H9 (cell line): ENCODE data around the gene RIMBP2. TPM values are rescaled to one million over a fixed set of nuclear protein-coding genes. Genes with fewer than 3 reads are reported as not detected.

Experiments used
- DNase-seq: peaks from one replicate; pipeline ENCODE4 v3.0.0-alpha.2; 2017
- H2AFZ ChIP-seq: one replicate; pipeline ENCODE4 v1.6.1; 2013; ENCODE audit warnings: mild to moderate bottlenecking, low read length, control low read depth, moderate library complexity
- H2AK5ac ChIP-seq: 2 replicates; pipeline ENCODE4 v1.6.1; 2013; ENCODE audit warnings: low read length, control low read depth, mixed read lengths; ENCODE audit not compliant: insufficient read length
- H2BK120ac ChIP-seq: one replicate; pipeline ENCODE4 v1.6.1; 2013; ENCODE audit warnings: low read depth, mild to moderate bottlenecking, low read length, control low read depth, inconsistent platforms; ENCODE audit not compliant: poor library complexity, severe bottlenecking
- H2BK12ac ChIP-seq: 2 replicates; pipeline ENCODE4 v1.6.1; 2013; ENCODE audit warnings: low read length, control low read depth, mixed read lengths, low read depth; ENCODE audit not compliant: insufficient read length
- H2BK15ac ChIP-seq: 2 replicates; pipeline ENCODE4 v1.6.1; 2013; ENCODE audit warnings: low read depth, low read length, control low read depth
- H2BK20ac ChIP-seq: one replicate; pipeline ENCODE4 v1.6.1; 2013; ENCODE audit warnings: low read depth, mild to moderate bottlenecking, low read length, control low read depth, inconsistent platforms; ENCODE audit not compliant: poor library complexity, severe bottlenecking
- H2BK5ac ChIP-seq: 2 replicates; pipeline ENCODE4 v1.6.1; 2013; ENCODE audit warnings: low read length, control low read depth, mixed read lengths; ENCODE audit not compliant: insufficient read length
- H3K14ac ChIP-seq: 2 replicates; pipeline ENCODE4 v1.6.1; 2013; ENCODE audit warnings: low read length, control low read depth; ENCODE audit not compliant: insufficient read depth
- H3K18ac ChIP-seq: 2 replicates; pipeline ENCODE4 v1.6.1; 2013; ENCODE audit warnings: low read depth, mild to moderate bottlenecking, mixed read lengths, low read length, control low read depth; ENCODE audit not compliant: insufficient read length
- H3K23ac ChIP-seq: 2 replicates; pipeline ENCODE4 v1.6.1; 2013; ENCODE audit warnings: low read length, control low read depth, mixed read lengths, low read depth; ENCODE audit not compliant: insufficient read length
- H3K23me2 ChIP-seq: 2 replicates; pipeline ENCODE4 v1.6.1; 2013; ENCODE audit warnings: low read depth, mild to moderate bottlenecking, mixed read lengths, low read length, control low read depth; ENCODE audit not compliant: insufficient read length, poor library complexity, severe bottlenecking
- H3K27ac ChIP-seq: 2 replicates; pipeline ENCODE4 v1.5.1; 2013; ENCODE audit warnings: low read length, control low read depth, mixed read lengths, low read depth; ENCODE audit not compliant: insufficient read length
- H3K27me3 ChIP-seq: 2 replicates; pipeline ENCODE4 v1.6.1; 2013; ENCODE audit warnings: low read length, control low read depth, inconsistent platforms; ENCODE audit not compliant: insufficient read depth
- H3K4ac ChIP-seq: 2 replicates; pipeline ENCODE4 v1.6.1; 2013; ENCODE audit warnings: low read depth, mild to moderate bottlenecking, control low read depth, inconsistent platforms, low read length, moderate library complexity
- H3K4me1 ChIP-seq: 2 replicates; pipeline ENCODE4 v1.6.1; 2013; ENCODE audit warnings: low read length, control low read depth, inconsistent platforms; ENCODE audit not compliant: insufficient read depth
- H3K4me2 ChIP-seq: 2 replicates; pipeline ENCODE4 v1.6.1; 2013; ENCODE audit warnings: low read length, control low read depth, mixed read lengths; ENCODE audit not compliant: insufficient read length, insufficient read depth
- H3K56ac ChIP-seq: 2 replicates; pipeline ENCODE4 v1.6.1; 2013; ENCODE audit warnings: low read depth, mild to moderate bottlenecking, mixed read lengths, low read length, control low read depth; ENCODE audit not compliant: insufficient read length
- H3K79me1 ChIP-seq: 2 replicates; pipeline ENCODE4 v1.6.1; 2013; ENCODE audit warnings: low read depth, mild to moderate bottlenecking, moderate library complexity, low read length, control low read depth, inconsistent platforms; ENCODE audit not compliant: insufficient read depth, poor library complexity, severe bottlenecking
- H3K79me2 ChIP-seq: 2 replicates; pipeline ENCODE4 v1.6.1; 2013; ENCODE audit warnings: low read length, control low read depth, inconsistent platforms; ENCODE audit not compliant: insufficient read depth
- H3K9ac ChIP-seq: 2 replicates; pipeline ENCODE4 v1.6.1; 2013; ENCODE audit warnings: low read length, control low read depth, mixed read lengths; ENCODE audit not compliant: insufficient read length; ENCODE audit errors: extremely low read depth
- H3K9me3 ChIP-seq: one replicate; pipeline ENCODE4 v1.6.1; 2013; ENCODE audit warnings: low read depth, low read length, inconsistent platforms; ENCODE audit not compliant: control insufficient read depth
- H3T11ph ChIP-seq: one replicate; pipeline ENCODE4 v1.6.1; 2013; ENCODE audit warnings: mild to moderate bottlenecking, low read length, control low read depth, inconsistent platforms
- H4K20me1 ChIP-seq: one replicate; pipeline ENCODE4 v1.6.1; 2013; ENCODE audit not compliant: control insufficient read depth, insufficient read length, insufficient read depth
- H4K5ac ChIP-seq: 2 replicates; pipeline ENCODE4 v1.6.1; 2013; ENCODE audit warnings: low read depth, mild to moderate bottlenecking, mixed read lengths, low read length, control low read depth; ENCODE audit not compliant: insufficient read length
- H4K8ac ChIP-seq: replicated peaks from 2 replicates; pipeline ENCODE4 v1.6.1; 2013; ENCODE audit warnings: low read length, control low read depth, mixed read lengths, low read depth; ENCODE audit not compliant: insufficient read length
- H4K91ac ChIP-seq: 2 replicates; pipeline ENCODE4 v1.6.1; 2013; ENCODE audit warnings: low read depth, mild to moderate bottlenecking, moderate library complexity, mixed read lengths, low read length, control low read depth; ENCODE audit not compliant: insufficient read length
- H3K27ac Mint-ChIP-seq, 3 experiments: 2 replicates in 2 of 3; 3 replicates in 1 of 3; pipeline ENCODE4 v1.8.0; 2020 to 2021; ENCODE audit warnings: mixed read lengths in 3 of 3, mild to moderate bottlenecking in 1 of 3, moderate library complexity in 1 of 3
- H3K27me3 Mint-ChIP-seq: 2 replicates; pipeline ENCODE4 v1.8.0; 2021; ENCODE audit warnings: low read depth, mild to moderate bottlenecking, moderate library complexity, mixed read lengths
- H3K36me3 Mint-ChIP-seq, 3 experiments: 2 replicates in 2 of 3; 3 replicates in 1 of 3; pipeline ENCODE4 v1.8.0; 2020 to 2021; ENCODE audit warnings: low read depth in 3 of 3, mixed read lengths in 3 of 3; ENCODE audit not compliant: insufficient read depth in 1 of 3
- H3K4me1 Mint-ChIP-seq, 2 experiments: 2 replicates each; pipeline ENCODE4 v1.8.0; 2020; ENCODE audit warnings: mixed read lengths in 2 of 2
- H3K4me3 Mint-ChIP-seq, 2 experiments: 2 replicates in 1 of 2; 3 replicates in 1 of 2; pipeline ENCODE4 v1.8.0; 2020 to 2021; ENCODE audit warnings: mild to moderate bottlenecking in 2 of 2, mixed read lengths in 2 of 2, moderate library complexity in 1 of 2
- H3K9me3 Mint-ChIP-seq, 2 experiments: 2 replicates in 1 of 2; 3 replicates in 1 of 2; pipeline ENCODE4 v1.8.0; 2020; ENCODE audit warnings: mild to moderate bottlenecking in 2 of 2, mixed read lengths in 2 of 2, moderate library complexity in 1 of 2
- CTCF ChIP-seq: fragments of 200-600 bp; sonication (generic); conservative IDR thresholded peaks from 3 replicates; pipeline ENCODE4 v1.8.0; 2021; ENCODE audit warnings: antibody characterized with exemption, mild to moderate bottlenecking
- WGBS: extraction: QIAGEN DNeasy Blood & Tissue Kit; methylation state at CpG from one replicate; pipeline ENCODE4 v1.1.7; 2013; ENCODE audit warnings: missing lambda C conversion rate, low lambda C conversion rate, mixed read lengths; ENCODE audit not compliant: insufficient read length; ENCODE audit errors: extremely low coverage; 5-methylcytosine and 5-hydroxymethylcytosine counted together
- total RNA-seq: library from RNA; stranded (reverse); gene quantifications from 2 replicates; pipeline ENCODE4 v1.2.1, GENCODE V29; 2021

RIMBP2 gene
- total RNA-seq, 1 experiment from 2014 or later: 0.70 TPM

DNA sequence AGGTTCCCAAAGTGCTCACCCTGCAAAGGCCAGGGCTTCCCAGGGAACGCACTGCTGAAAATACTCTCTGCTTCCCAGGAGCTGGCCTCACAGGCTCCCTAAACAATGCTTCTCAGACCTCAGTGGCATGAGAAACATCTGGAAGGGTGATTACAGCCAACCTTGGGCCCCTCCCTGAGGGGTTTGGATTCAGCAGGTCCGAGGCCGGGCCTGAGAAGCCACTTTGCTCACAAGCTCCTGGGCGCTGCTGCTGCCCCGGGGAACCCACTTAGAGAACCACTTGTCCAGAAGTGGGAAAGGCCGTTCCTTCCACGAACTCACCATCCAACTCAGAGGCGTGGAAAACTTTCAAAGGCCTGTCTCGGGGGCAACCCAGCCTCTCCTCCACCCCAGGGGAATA lies 247.9 kb downstream of the RIMBP2 start:
- H2BK15ac ChIP-seq: no peak overlapping the region
- H3K79me2 ChIP-seq: no peaks in the 10 kb centered on the region
- DNase-seq: no peak
- no peaks in the 10 kb centered on the region for H3K9me3 ChIP-seq
- peaks cover 16 to 19% of the 10 kb centered on the region in 2 experiments for H3K4me1 Mint-ChIP-seq
- no peak overlapping the region for H3K23ac ChIP-seq
- H3K27ac Mint-ChIP-seq: no peak overlapping the region
- H3K4me3 Mint-ChIP-seq: no peak overlapping the region
- H3K23me2 ChIP-seq: no peaks in the 10 kb centered on the region
- H3K27me3 ChIP-seq: no peaks in the 10 kb centered on the region
- no peak overlapping the region for H4K5ac ChIP-seq
- no peak overlapping the region for H4K91ac ChIP-seq
- no peak for TF ChIP-seq CTCF
- H4K20me1 ChIP-seq: no peaks in the 10 kb centered on the region
- no peak overlapping the region for H3K18ac ChIP-seq
- no peak overlapping the region for H2BK5ac ChIP-seq
- H3K14ac ChIP-seq: no peak overlapping the region
- no peaks in the 10 kb centered on the region; the same call in 1 of the 2 replicates for H3K4me1 ChIP-seq
- no peak overlapping the region for H3K4ac ChIP-seq
- WGBS: no CpG with 5 or more reads among the region's 9 CpGs
- H2BK120ac ChIP-seq: no peak overlapping the region
- H2BK12ac ChIP-seq: no peak overlapping the region
- H3K9ac ChIP-seq: no peak overlapping the region
- H3K27me3 Mint-ChIP-seq: peaks cover 6% of the 10 kb centered on the region; the same call in 1 of the 2 replicates
- H3K36me3 Mint-ChIP-seq: peaks cover 0 to 9% (median 3%) of the 10 kb centered on the region in 3 experiments; a peak in 5 of 7 replicates
- H4K8ac ChIP-seq: no peak overlapping the region
- no peak overlapping the region for H2AK5ac ChIP-seq
- no peak overlapping the region for H2BK20ac ChIP-seq
- H2AFZ ChIP-seq: no peak overlapping the region
- no peaks in the 10 kb centered on the region for H3K79me1 ChIP-seq
- H3T11ph ChIP-seq: no peak overlapping the region
- H3K56ac ChIP-seq: no peak overlapping the region
- H3K9me3 Mint-ChIP-seq: peaks cover 5 to 10% of the 10 kb centered on the region in 2 experiments; a peak in 4 of 5 replicates
- no peak overlapping the region for H3K4me2 ChIP-seq
- no peak overlapping the region for H3K27ac ChIP-seq
